Mesendoderm (in vitro differentiated cells): Measurements from ENCODE around the gene IMMP2L.
A peak's percentile ranks its signal among the peaks of the same experiment; 100 is the strongest.
"Not testable (repeated sequence)": the region's sequence is repeated elsewhere in the genome, so short reads cannot be mapped to it uniquely, and the experiment has no call there.

Experiments used
- DNase-seq: peaks from one replicate; pipeline ENCODE4 v3.0.0; 2013
- H2AK5ac ChIP-seq: 2 replicates; pipeline ENCODE4 v1.6.1; 2013; ENCODE audit warnings: low read length, inconsistent platforms
- H2BK120ac ChIP-seq: 2 replicates; pipeline ENCODE4 v1.6.1; 2013; ENCODE audit warnings: low read depth, mild to moderate bottlenecking, low read length, moderate library complexity, mixed read lengths
- H2BK15ac ChIP-seq: replicated peaks from 2 replicates; pipeline ENCODE4 v1.6.1; 2013; ENCODE audit warnings: low read depth, mild to moderate bottlenecking, moderate library complexity
- H2BK5ac ChIP-seq: 2 replicates; pipeline ENCODE4 v1.6.1; 2013; ENCODE audit warnings: low read length, inconsistent platforms
- H3K18ac ChIP-seq: 2 replicates; pipeline ENCODE4 v1.6.1; 2013; ENCODE audit warnings: mild to moderate bottlenecking, low read length, mixed read lengths
- H3K23ac ChIP-seq: one replicate; pipeline ENCODE4 v1.6.1; 2013; ENCODE audit warnings: low read length
- H3K27ac ChIP-seq: 2 replicates; pipeline ENCODE4 v1.5.1; 2013; ENCODE audit warnings: low read depth, mild to moderate bottlenecking, inconsistent platforms, low read length, moderate library complexity
- H3K27me3 ChIP-seq: 2 replicates; pipeline ENCODE4 v1.6.1; 2013; ENCODE audit warnings: low read length, control low read depth, mild to moderate bottlenecking, inconsistent platforms; ENCODE audit not compliant: insufficient read depth, poor library complexity
- H3K36me3 ChIP-seq: 2 replicates; pipeline ENCODE4 v1.6.1; 2013; ENCODE audit warnings: low read length, inconsistent platforms; ENCODE audit not compliant: control insufficient read depth, insufficient read depth
- H3K4ac ChIP-seq: one replicate; pipeline ENCODE4 v1.6.1; 2013; ENCODE audit warnings: low read depth, mild to moderate bottlenecking, low read length, moderate library complexity
- H3K4me1 ChIP-seq: 2 replicates; pipeline ENCODE4 v1.6.1; 2013; ENCODE audit warnings: low read depth, low read length, inconsistent platforms; ENCODE audit not compliant: control insufficient read depth
- H3K4me2 ChIP-seq: 2 replicates; pipeline ENCODE4 v1.6.1; 2013; ENCODE audit warnings: low read length
- H3K4me3 ChIP-seq: 2 replicates; pipeline ENCODE4 v1.5.1; 2013; ENCODE audit warnings: mild to moderate bottlenecking, low read length
- H3K56ac ChIP-seq: one replicate; pipeline ENCODE4 v1.6.1; 2013; ENCODE audit warnings: low read length
- H3K79me1 ChIP-seq: 2 replicates; pipeline ENCODE4 v1.6.1; 2013; ENCODE audit warnings: low read length, inconsistent platforms
- H3K79me2 ChIP-seq: 2 replicates; pipeline ENCODE4 v1.6.1; 2013; ENCODE audit warnings: mild to moderate bottlenecking, low read length; ENCODE audit not compliant: control insufficient read depth, insufficient read depth
- H3K9ac ChIP-seq: 2 replicates; pipeline ENCODE4 v1.6.1; 2013; ENCODE audit warnings: low read length, inconsistent platforms
- H4K5ac ChIP-seq: one replicate; pipeline ENCODE4 v1.6.1; 2013; ENCODE audit warnings: low read length
- H4K8ac ChIP-seq: one replicate; pipeline ENCODE4 v1.6.1; 2013; ENCODE audit warnings: low read depth, mild to moderate bottlenecking, control low read depth, low read length, moderate library complexity
- WGBS: extraction: QIAGEN DNeasy Blood & Tissue Kit; methylation state at CpG from one replicate; pipeline ENCODE4 v1.1.7; 2013; ENCODE audit warnings: low lambda C conversion rate, missing lambda C conversion rate; ENCODE audit not compliant: insufficient coverage; ENCODE audit errors: extremely low coverage; 5-methylcytosine and 5-hydroxymethylcytosine counted together

IMMP2L gene

DNA sequence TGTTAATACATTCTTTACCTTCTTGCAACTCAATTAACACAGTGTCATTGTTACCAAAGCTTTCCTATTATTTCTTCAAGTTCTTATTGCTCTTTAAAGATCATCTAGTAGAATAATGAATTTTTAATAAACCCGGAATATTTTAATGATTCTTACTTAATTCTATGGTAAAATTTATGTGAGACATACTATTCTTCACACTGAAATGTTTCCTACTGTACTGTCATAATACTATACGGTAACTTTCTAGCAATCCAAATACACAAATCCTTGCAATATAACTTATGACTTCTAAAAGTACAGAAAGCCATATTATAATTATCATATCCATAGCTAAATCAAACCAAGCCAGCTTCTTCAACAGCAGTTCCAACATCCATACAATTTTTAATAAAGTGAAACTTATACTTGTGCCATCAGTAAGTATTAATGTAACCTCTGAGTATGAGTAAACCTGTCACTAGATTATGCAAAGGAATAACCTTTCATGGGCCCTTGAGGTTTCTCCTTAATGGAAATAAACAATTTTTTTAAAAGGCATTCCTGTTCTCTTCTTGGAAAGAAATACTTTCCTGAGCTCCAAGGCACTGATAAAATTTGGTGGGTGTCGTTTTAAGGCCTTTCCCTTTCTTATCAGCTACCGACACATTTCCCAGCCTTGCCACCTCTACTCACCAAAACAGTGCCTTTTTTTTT lies 87.4 kb downstream of the IMMP2L start:
- Histone ChIP-seq H3K4me1 (no peaks in the 10 kb centered on the region), H3K56ac (no peak overlapping the region), H3K9ac (no peak overlapping the region), H3K27me3 (no peaks in the 10 kb centered on the region), H2BK5ac (no peak overlapping the region), H3K18ac (no peak overlapping the region), H3K4me2 (no peak overlapping the region), H2BK120ac (no peak overlapping the region), H3K79me1 (no peaks in the 10 kb centered on the region), H3K36me3 (no peaks in the 10 kb centered on the region), H2BK15ac (no peak overlapping the region), H4K5ac (no peak overlapping the region), H3K23ac (no peak overlapping the region), H4K8ac (no peak overlapping the region), H2AK5ac (no peak overlapping the region), H3K79me2 (no peaks in the 10 kb centered on the region), H3K27ac (no peak overlapping the region), H3K4me3 (no peak overlapping the region), H3K4ac (no peak overlapping the region)
- whole genome bisulfite sequencing = no CpG with 5 or more reads among the region's 4 CpGs
- DNase-seq = peak; percentile 2

GRCh38 chr7:111473449-111474198 lies 88.7 kb downstream of the IMMP2L start:
- Histone ChIP-seq H4K5ac (no peak overlapping the region), H2BK15ac (no peak overlapping the region), H3K4me1 (no peaks in the 10 kb centered on the region), H3K4me3 (no peak overlapping the region), H2AK5ac (no peak overlapping the region), H4K8ac (no peak overlapping the region), H3K9ac (no peak overlapping the region), H3K4ac (no peak overlapping the region), H3K79me2 (no peaks in the 10 kb centered on the region), H3K23ac (no peak overlapping the region), H2BK5ac (no peak overlapping the region), H3K18ac (no peak overlapping the region), H3K27me3 (no peaks in the 10 kb centered on the region), H3K4me2 (no peak overlapping the region), H3K56ac (no peak overlapping the region), H3K79me1 (no peaks in the 10 kb centered on the region), H2BK120ac (no peak overlapping the region), H3K36me3 (no peaks in the 10 kb centered on the region), H3K27ac (no peak overlapping the region)
- no CpG with 5 or more reads among the region's 2 CpGs for WGBS
- DNase-seq = no peak

GRCh38 chr7:111470998-111471397 lies 91.3 kb downstream of the IMMP2L start:
- DNase-seq = no peak
- no peak overlapping the region for H2BK15ac ChIP-seq
- no peak overlapping the region for H4K5ac ChIP-seq
- no CpG with 5 or more reads among the region's 2 CpGs for WGBS
- no peak overlapping the region for H3K18ac ChIP-seq
- H2AK5ac ChIP-seq = no peak overlapping the region
- H3K9ac ChIP-seq = no peak overlapping the region
- no peak overlapping the region for H3K4ac ChIP-seq
- no peaks in the 10 kb centered on the region for H3K27me3 ChIP-seq
- no peaks in the 10 kb centered on the region for H3K36me3 ChIP-seq
- no peak overlapping the region for H2BK120ac ChIP-seq
- no peaks in the 10 kb centered on the region for H3K4me1 ChIP-seq
- H2BK5ac ChIP-seq = no peak overlapping the region
- H3K27ac ChIP-seq = no peak overlapping the region
- H3K4me2 ChIP-seq = no peak overlapping the region
- H3K23ac ChIP-seq = no peak overlapping the region
- no peaks in the 10 kb centered on the region for H3K79me2 ChIP-seq
- H4K8ac ChIP-seq = no peak overlapping the region
- no peak overlapping the region for H3K56ac ChIP-seq
- H3K79me1 ChIP-seq = no peaks in the 10 kb centered on the region
- H3K4me3 ChIP-seq = no peak overlapping the region

DNA sequence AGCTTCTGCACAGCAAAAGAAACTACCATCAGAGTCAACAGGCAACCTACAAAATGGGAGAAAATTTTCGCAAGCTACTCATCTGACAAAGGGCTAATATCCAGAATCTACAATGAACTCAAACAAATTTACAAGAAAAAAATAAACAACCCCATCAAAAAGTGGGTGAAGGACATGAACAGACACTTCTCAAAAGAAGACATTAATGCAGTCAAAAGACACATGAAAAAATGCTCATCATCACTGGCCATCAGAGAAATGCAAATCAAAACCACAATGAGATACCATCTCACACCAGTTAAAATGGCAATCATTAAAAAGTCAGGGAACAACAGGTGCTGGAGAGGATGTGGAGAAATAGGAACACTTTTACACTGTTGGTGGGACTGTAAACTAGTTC lies 92.4 kb downstream of the IMMP2L start:
- H4K8ac ChIP-seq, H3K79me2 ChIP-seq, H2BK120ac ChIP-seq, DNase-seq, H2BK15ac ChIP-seq, H3K36me3 ChIP-seq, H3K18ac ChIP-seq, H3K4me1 ChIP-seq, H3K4me2 ChIP-seq, H2BK5ac ChIP-seq, H3K4ac ChIP-seq, H3K9ac ChIP-seq, H3K27ac ChIP-seq, H3K23ac ChIP-seq, H3K79me1 ChIP-seq, H3K4me3 ChIP-seq, H3K27me3 ChIP-seq, H3K56ac ChIP-seq, H2AK5ac ChIP-seq, H4K5ac ChIP-seq: not testable (repeated sequence)
- WGBS = no CpG with 5 or more reads among the region's 1 CpG

- not testable (repeated sequence) for H3K23ac ChIP-seq, DNase-seq, H3K4me3 ChIP-seq, H2BK5ac ChIP-seq, H3K79me1 ChIP-seq, H3K4ac ChIP-seq, H3K27me3 ChIP-seq, H3K4me1 ChIP-seq, H3K36me3 ChIP-seq, H4K8ac ChIP-seq, H3K79me2 ChIP-seq, H3K27ac ChIP-seq, H2AK5ac ChIP-seq, H3K4me2 ChIP-seq, H3K9ac ChIP-seq, H4K5ac ChIP-seq, H3K56ac ChIP-seq, H2BK120ac ChIP-seq, H3K18ac ChIP-seq, H2BK15ac ChIP-seq
- WGBS = no CpG with 5 or more reads among the region's 3 CpGs
Measured at GRCh38 chr7:111465774-111466173, 96.5 kb downstream of the IMMP2L start.

DNA sequence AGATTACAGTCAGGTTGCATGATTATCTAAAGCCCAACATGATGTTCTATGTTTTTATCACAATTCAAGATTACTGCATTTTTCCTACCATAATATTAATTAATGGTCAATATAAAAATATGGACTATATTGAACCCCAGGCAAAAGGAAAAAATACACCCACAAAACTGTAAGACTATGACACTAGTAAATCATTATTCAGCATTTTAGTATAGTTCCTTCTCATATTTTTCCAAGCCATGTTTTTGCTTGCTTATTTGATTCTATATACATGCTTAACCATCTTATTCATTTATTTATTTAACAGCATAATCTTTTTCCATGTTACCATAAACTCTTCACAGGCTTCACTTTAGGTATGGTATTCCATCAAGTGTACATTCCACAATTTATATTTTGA lies 101.6 kb downstream of the IMMP2L start:
- H2AK5ac ChIP-seq = no peak overlapping the region
- no peak overlapping the region for H3K4me3 ChIP-seq
- no peaks in the 10 kb centered on the region for H3K4me1 ChIP-seq
- H3K27ac ChIP-seq = no peak overlapping the region
- H3K4ac ChIP-seq = no peak overlapping the region
- no peak overlapping the region for H2BK120ac ChIP-seq
- H2BK15ac ChIP-seq = no peak overlapping the region
- no peak overlapping the region for H3K18ac ChIP-seq
- no peaks in the 10 kb centered on the region for H3K79me1 ChIP-seq
- no peak overlapping the region for H3K56ac ChIP-seq
- DNase-seq = no peak
- H3K9ac ChIP-seq = no peak overlapping the region
- H4K5ac ChIP-seq = no peak overlapping the region
- no peak overlapping the region for H4K8ac ChIP-seq
- H3K23ac ChIP-seq = no peak overlapping the region
- no peak overlapping the region for H2BK5ac ChIP-seq
- H3K27me3 ChIP-seq = no peaks in the 10 kb centered on the region
- H3K79me2 ChIP-seq = no peaks in the 10 kb centered on the region
- H3K4me2 ChIP-seq = no peak overlapping the region
- H3K36me3 ChIP-seq = no peaks in the 10 kb centered on the region
